WTC11 (cell line): ENCODE data around the gene CD19. TPM values are rescaled to one million over a fixed set of nuclear protein-coding genes. Genes with fewer than 3 reads are reported as not detected.
A peak's percentile ranks its signal among the peaks of the same experiment; 100 is the strongest.

Experiments
- ATAC-seq: fragments of 200-7000 bp; cut with Tn5 transposase; 2 replicates; pipeline ENCODE4 v1.10.0; 2021; ENCODE audit warnings: mild to moderate bottlenecking, moderate library complexity
- CTCF ChIA-PET: fragments of 300-600 bp; sonication (Branson Sonifier 250); formaldehyde crosslinking; loops from one replicate; lab custom pipeline; 2021; ENCODE audit warnings: antibody characterized with exemption; lab: Charles Lee
- POLR2A ChIA-PET: fragments of 350-600 bp; sonication (Branson Sonifier 250); formaldehyde crosslinking; loops from one replicate; lab custom pipeline; 2021; ENCODE audit warnings: antibody characterized with exemption; lab: Charles Lee
- DNase-seq: peaks from one replicate; pipeline ENCODE4 v3.0.0; 2021; ENCODE audit warnings: low spot score
- H3K27ac Mint-ChIP-seq: 2 replicates; pipeline ENCODE4 v1.8.0; 2021; ENCODE audit warnings: mixed read lengths
- H3K27me3 Mint-ChIP-seq: 2 replicates; pipeline ENCODE4 v1.8.0; 2021; ENCODE audit warnings: low read depth, mild to moderate bottlenecking, moderate library complexity, mixed read lengths
- H3K36me3 Mint-ChIP-seq: 2 replicates; pipeline ENCODE4 v1.8.0; 2021; ENCODE audit warnings: mixed read lengths
- H3K4me1 Mint-ChIP-seq: 2 replicates; pipeline ENCODE4 v1.8.0; 2022; ENCODE audit warnings: mixed read lengths
- H3K4me3 Mint-ChIP-seq: 2 replicates; pipeline ENCODE4 v1.8.0; 2021; ENCODE audit warnings: mild to moderate bottlenecking, moderate library complexity, mixed read lengths
- H3K9me3 Mint-ChIP-seq: 2 replicates; pipeline ENCODE4 v1.8.0; 2021; ENCODE audit warnings: mixed read lengths
- ARID4B ChIP-seq: sonication (generic); formaldehyde crosslinking; IDR thresholded peaks from 2 replicates; pipeline ENCODE4 v1.8.0; 2023; ENCODE audit warnings: missing genetic modification reagents, mild to moderate bottlenecking, borderline replicate concordance
- CREB1 ChIP-seq: sonication (generic); formaldehyde crosslinking; IDR thresholded peaks from 2 replicates; pipeline ENCODE4 v1.8.0; 2023; ENCODE audit warnings: mild to moderate bottlenecking, missing genetic modification reagents
- CREM ChIP-seq: sonication (generic); formaldehyde crosslinking; IDR thresholded peaks from 2 replicates; pipeline ENCODE4 v1.8.1; 2022; ENCODE audit warnings: mild to moderate bottlenecking, missing genetic modification reagents, moderate library complexity
- E2F5 ChIP-seq: sonication (generic); formaldehyde crosslinking; IDR thresholded peaks from 2 replicates; pipeline ENCODE4 v1.8.1; 2022; ENCODE audit warnings: mild to moderate bottlenecking, moderate library complexity, missing genetic modification reagents
- EMX1 ChIP-seq: fragments of 250-450 bp; sonication (Bioruptor Pico); IDR thresholded peaks from 2 replicates; pipeline ENCODE4 v1.8.0; 2021; ENCODE audit warnings: mild to moderate bottlenecking
- FOXJ3 ChIP-seq: sonication (generic); formaldehyde crosslinking; IDR thresholded peaks from 2 replicates; pipeline ENCODE4 v1.9.0; 2021; ENCODE audit warnings: missing genetic modification reagents, mild to moderate bottlenecking, borderline replicate concordance
- FOXK1 ChIP-seq: sonication (generic); formaldehyde crosslinking; IDR thresholded peaks from 2 replicates; pipeline ENCODE4 v1.8.0; 2022; ENCODE audit warnings: mild to moderate bottlenecking, moderate library complexity, missing genetic modification reagents
- FOXP1 ChIP-seq: sonication (generic); formaldehyde crosslinking; IDR thresholded peaks from 2 replicates; pipeline ENCODE4 v1.8.0; 2022; ENCODE audit warnings: missing genetic modification reagents, mild to moderate bottlenecking, moderate library complexity, borderline replicate concordance
- FOXP4 ChIP-seq: sonication (generic); formaldehyde crosslinking; IDR thresholded peaks from 2 replicates; pipeline ENCODE4 v1.8.0; 2022; ENCODE audit warnings: mild to moderate bottlenecking, missing genetic modification reagents
- JUN ChIP-seq: sonication (generic); formaldehyde crosslinking; IDR thresholded peaks from 2 replicates; pipeline ENCODE4 v1.8.0; 2023; ENCODE audit warnings: mild to moderate bottlenecking, missing genetic modification reagents
- KAT7 ChIP-seq: sonication (generic); formaldehyde crosslinking; IDR thresholded peaks from 2 replicates; pipeline ENCODE4 v1.8.1; 2023; ENCODE audit warnings: missing genetic modification reagents, mild to moderate bottlenecking, borderline replicate concordance
- MAX ChIP-seq: sonication (generic); formaldehyde crosslinking; IDR thresholded peaks from 2 replicates; pipeline ENCODE4 v1.8.0; 2022; ENCODE audit warnings: mild to moderate bottlenecking, missing genetic modification reagents
- MYBL2 ChIP-seq: sonication (generic); formaldehyde crosslinking; IDR thresholded peaks from 2 replicates; pipeline ENCODE4 v1.8.1; 2023; ENCODE audit warnings: mild to moderate bottlenecking, moderate library complexity, missing genetic modification reagents
- RELA ChIP-seq: sonication (generic); formaldehyde crosslinking; IDR thresholded peaks from 2 replicates; pipeline ENCODE4 v1.8.1; 2022; ENCODE audit warnings: missing genetic modification reagents, mild to moderate bottlenecking, borderline replicate concordance
- RORB ChIP-seq: fragments of 250-450 bp; sonication (Bioruptor Pico); IDR thresholded peaks from 2 replicates; pipeline ENCODE4 v1.9.0; 2021; ENCODE audit warnings: mild to moderate bottlenecking
- SMAD3 ChIP-seq: sonication (generic); formaldehyde crosslinking; IDR thresholded peaks from 2 replicates; pipeline ENCODE4 v1.8.0; 2022; ENCODE audit warnings: missing genetic modification reagents, mild to moderate bottlenecking, borderline replicate concordance
- SP1 ChIP-seq: sonication (generic); formaldehyde crosslinking; conservative IDR thresholded peaks from 2 replicates; pipeline ENCODE4 v1.8.1; 2022; ENCODE audit warnings: missing genetic modification reagents
- TEAD1 ChIP-seq: sonication (generic); formaldehyde crosslinking; IDR thresholded peaks from 2 replicates; pipeline ENCODE4 v1.8.0; 2022; ENCODE audit warnings: mild to moderate bottlenecking, missing genetic modification reagents
- TP53 ChIP-seq: sonication (generic); formaldehyde crosslinking; IDR thresholded peaks from 2 replicates; pipeline ENCODE4 v1.8.1; 2023; ENCODE audit warnings: mild to moderate bottlenecking, missing genetic modification reagents
- USF1 ChIP-seq: sonication (generic); formaldehyde crosslinking; IDR thresholded peaks from 2 replicates; pipeline ENCODE4 v1.8.0; 2022; ENCODE audit warnings: mild to moderate bottlenecking, missing genetic modification reagents
- USF2 ChIP-seq: sonication (generic); formaldehyde crosslinking; IDR thresholded peaks from 2 replicates; pipeline ENCODE4 v1.8.1; 2023; ENCODE audit warnings: mild to moderate bottlenecking, missing genetic modification reagents, moderate library complexity
- ZBTB43 ChIP-seq: sonication (generic); formaldehyde crosslinking; IDR thresholded peaks from 2 replicates; pipeline ENCODE4 v1.8.1; 2023; ENCODE audit warnings: mild to moderate bottlenecking, missing genetic modification reagents
- ZNF232 ChIP-seq: sonication (generic); formaldehyde crosslinking; IDR thresholded peaks from 2 replicates; pipeline ENCODE4 v1.8.0; 2022; ENCODE audit warnings: mild to moderate bottlenecking, missing genetic modification reagents
- ZNF512 ChIP-seq: sonication (generic); formaldehyde crosslinking; IDR thresholded peaks from 2 replicates; pipeline ENCODE4 v1.8.1; 2022; ENCODE audit warnings: missing genetic modification reagents, borderline replicate concordance
- ZNF671 ChIP-seq: fragments of 250-450 bp; sonication (Bioruptor Pico); IDR thresholded peaks from 2 replicates; pipeline ENCODE4 v1.8.0; 2021; ENCODE audit warnings: mild to moderate bottlenecking
- total RNA-seq: library from RNA; stranded (reverse); gene quantifications from 3 replicates; pipeline ENCODE4 v1.2.3, GENCODE V29; 2021

The CD19 gene
- total RNA-seq, 1 experiment from 2014 or later: 0.90 TPM

GRCh38 chr16:28974437-28975157 is 42.8 kb downstream of the CD19 start, which contains the start of gene SPNS1:
TSS of gene SPNS1 (plus strand) at chr16:28974778. CDS start at chr16:28975152, 374 bp downstream.
- H3K36me3 Mint-ChIP-seq: 0 out of 2 replicates have a peak, but pooled peaks cover 3% of the 10 kb centered on the region
- H3K27me3 Mint-ChIP-seq: no peaks in the 10 kb centered on the region
- H3K27ac Mint-ChIP-seq: peak within 1 kb of the TSS; percentile 98
- ChIA-PET POLR2A (interaction anchor here (0.6 to 1.0 kb wide), 2 partner anchors 30 to 124 kb away, joined by 3 to 4 read pairs; no protein-coding TSS in a partner anchor), CTCF (interaction anchor here (1.0 to 1.8 kb wide), 11 partner anchors 11 to 925 kb away, joined by 3 to 15 read pairs (median 6); partner anchors contain the start of genes NFATC2IP, SEZ6L2 and TUFM)
- H3K9me3 Mint-ChIP-seq: no peaks in the 10 kb centered on the region
- ATAC-seq (peak; percentile 83), DNase-seq (peak; percentile 97)
- H3K4me1 Mint-ChIP-seq: peaks cover 7% of the 10 kb centered on the region
- peak within 1 kb of the TSS; percentile 95 for H3K4me3 Mint-ChIP-seq
- peak; percentile 88 for TF ChIP-seq SP1 (CRISPR knock-in tag)
- TF ChIP-seq ARID4B (CRISPR knock-in tag): peak; percentile 51; the same call in 1 of the 2 replicates
- TF ChIP-seq SMAD3 (CRISPR knock-in tag): peak; percentile 74; the same call in 1 of the 2 replicates
- peak; percentile 46; the same call in 1 of the 2 replicates for TF ChIP-seq TEAD1 (CRISPR knock-in tag)
- peak; percentile 90 for TF ChIP-seq MAX (CRISPR knock-in tag)
- TF ChIP-seq TP53: no peak
- peak; percentile 69; the same call in 1 of the 2 replicates for TF ChIP-seq RELA (CRISPR knock-in tag)
- peak; percentile 76 for TF ChIP-seq MYBL2 (CRISPR knock-in tag)
- 0 out of 2 replicates have a peak, but pooled peaks have one; percentile 82 for TF ChIP-seq ZNF232 (CRISPR knock-in tag)
- peak; percentile 87 for TF ChIP-seq FOXP1 (CRISPR knock-in tag)
- 0 out of 2 replicates have a peak, but pooled peaks have one; percentile 14 for TF ChIP-seq JUN
- peak; percentile 97 for TF ChIP-seq FOXK1 (CRISPR knock-in tag)
- TF ChIP-seq FOXJ3: no peak
- TF ChIP-seq ZNF512 (CRISPR knock-in tag): no peak
- peak; percentile 58; the same call in 1 of the 2 replicates for TF ChIP-seq FOXP4
- TF ChIP-seq CREM (CRISPR knock-in tag): peak; percentile 79; the same call in 1 of the 2 replicates
- TF ChIP-seq USF1 (CRISPR knock-in tag): peak; percentile 100
- peak; percentile 100 for TF ChIP-seq USF2 (CRISPR knock-in tag)
- no peak for TF ChIP-seq EMX1 (CRISPR knock-in tag)
- TF ChIP-seq ZNF671 (CRISPR knock-in tag): no peak
- no peak for TF ChIP-seq RORB
- peak; percentile 87; the same call in 1 of the 2 replicates for TF ChIP-seq E2F5 (CRISPR knock-in tag)
- TF ChIP-seq ZBTB43 (CRISPR knock-in tag): peak; percentile 44; the same call in 1 of the 2 replicates
- TF ChIP-seq KAT7 (CRISPR knock-in tag): no peak
- peak; percentile 44; the same call in 1 of the 2 replicates for TF ChIP-seq CREB1
